ENCODE measurements around the gene ZNF432.
A peak's percentile ranks its signal among the peaks of the same experiment; 100 is the strongest.

Gene ZNF432

GRCh38 chr19:52007806-52008557 is 40.7 kb downstream of the ZNF432 start, which contains the start of gene ZNF615:
TSS of gene ZNF615 (minus strand) at chr19:52008211. CDS start at chr19:52003711, 4,500 bp downstream.
- DNase-seq: peak; percentile 62 to 88

GRCh38 chr19:52007451-52007805 is 41.2 kb downstream of the ZNF432 start:
- DNase-seq: peak in 1 of 2 donors; percentile 17

- no peak for DNase-seq
These were observed 54.5 kb downstream of the ZNF432 start for GRCh38 chr19:51994048-51994644.

- DNase-seq: no peak
These were observed 55.2 kb downstream of the ZNF432 start for GRCh38 chr19:51993422-51993821.

GRCh38 chr19:51986309-51987291 is 62.0 kb downstream of the ZNF432 start, which contains the start of gene ZNF350:
TSS of gene ZNF350 (minus strand) at chr19:51986840. CDS start at chr19:51974360, 12,480 bp downstream.
- peak; percentile 78 to 94 for DNase-seq

- DNase-seq: no peak
These were observed 65.3 kb downstream of the ZNF432 start for GRCh38 chr19:51983361-51983760.

Data from bone marrow (tissue), 2 donors.